Measurements from ENCODE around the gene ZNF649.

The ZNF649 gene

DNA sequence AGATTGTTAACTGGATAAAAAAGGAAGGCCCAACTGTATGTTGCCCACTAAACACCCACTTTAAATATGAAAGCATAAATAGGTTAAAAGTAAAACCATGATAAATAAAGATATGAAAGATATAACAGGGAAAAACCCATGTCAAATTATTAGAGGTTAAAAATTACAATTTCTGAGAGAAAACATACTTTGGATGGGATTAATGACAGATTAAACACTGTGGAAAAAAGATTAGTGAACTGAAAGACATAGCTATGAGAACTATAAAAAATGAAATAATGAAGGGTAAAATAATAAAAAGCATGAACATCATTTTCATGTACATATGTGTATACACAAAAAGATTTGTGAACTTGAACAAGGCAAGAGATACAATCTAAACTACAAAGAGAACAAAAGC, 14.9 kb downstream of the ZNF649 start:
- no peak for DNase-seq (ENCODE audit: low read depth in 4 of 4, low spot score in 1 of 4)

- peak; percentile 9 to 50 (median 30) for DNase-seq (ENCODE audit: low read depth in 4 of 4, low spot score in 1 of 4)
Measured at GRCh38 chr19:51887522-51888498, 17.0 kb downstream of the ZNF649 start, which contains the start of gene ZNF577. TSS of gene ZNF577 (minus strand) at chr19:51887951. CDS start at chr19:51880382, 7,569 bp downstream.

DNA sequence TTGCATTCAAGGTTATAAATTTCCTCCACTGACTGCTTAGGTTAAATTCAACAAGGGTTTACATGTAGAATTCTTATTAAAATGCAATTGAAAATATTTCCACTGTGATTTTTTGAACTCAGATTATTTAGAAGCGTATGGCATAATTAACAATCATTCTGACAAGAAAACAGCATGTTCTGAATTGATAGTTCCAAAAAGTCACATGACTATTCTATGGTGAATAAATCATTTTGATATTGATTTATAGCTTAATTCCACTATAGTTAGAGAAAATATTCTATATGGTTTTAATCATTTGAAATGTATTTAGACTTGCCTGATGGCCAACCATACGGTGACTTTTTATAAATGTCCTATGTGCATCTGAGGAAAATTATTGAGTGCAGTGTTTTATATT, 20.1 kb downstream of the ZNF649 start:
- no peak for DNase-seq (ENCODE audit: low read depth in 4 of 4, low spot score in 1 of 4)

- no peak for DNase-seq (ENCODE audit: low read depth in 4 of 4, low spot score in 1 of 4)
Measured at GRCh38 chr19:51882518-51882917, 22.3 kb downstream of the ZNF649 start.

DNA sequence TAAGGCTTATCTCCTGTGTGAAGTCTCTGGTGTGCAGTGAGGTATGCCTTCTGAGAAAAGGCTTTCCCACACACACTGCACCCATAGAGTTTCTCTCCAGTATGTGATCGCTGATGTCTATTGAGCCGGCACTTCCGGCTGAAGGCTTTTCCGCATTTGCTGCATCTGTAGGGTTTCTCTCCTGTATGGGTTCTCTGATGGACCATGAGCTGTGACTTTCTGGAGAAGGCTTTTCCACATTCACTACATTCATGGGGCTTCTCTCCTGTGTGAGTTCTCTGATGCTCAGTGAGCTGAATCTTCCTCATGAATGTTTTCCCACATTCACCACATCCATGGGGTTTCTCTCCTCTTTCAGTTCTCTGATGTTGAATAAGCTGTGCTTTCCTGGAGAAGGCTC, 31.7 kb downstream of the ZNF649 start:
- DNase-seq (ENCODE audit: low read depth in 4 of 4, low spot score in 1 of 4) = no peak

GRCh38 chr19:51861870-51862622, 42.8 kb downstream of the ZNF649 start:
- no peak for DNase-seq (ENCODE audit: low read depth in 4 of 4, low spot score in 1 of 4)

Measured in stimulated activated CD4-positive, alpha-beta T cell treated with anti-CD3 and anti-CD28 coated beads, Interleukin-1b, Interleukin-23, amount 100 ng/mL, for 24 hours (primary cell).